ENCODE results near the gene RNF223. TPM values are rescaled to one million over a fixed set of nuclear protein-coding genes. Genes with fewer than 3 reads are reported as not detected.

Gene RNF223
- total and polyA plus RNA-seq, 2 of the 13 experiments (the other 11 are each of a cell fraction or from before 2014, with no cell fraction given), result 0.03 TPM; not detected in 1

GRCh38 chr1:1115786-1116700, 41.9 kb upstream of the RNF223 start, which contains the start of gene C1orf159 (continued):
- no peak for TF ChIP-seq ZNF10 (CRISPR knock-in tag; IDR thresholded peaks at IDR 0.05; ENCODE audit: borderline replicate concordance, low read depth)
- peak; percentile 77 for TF ChIP-seq MNT (IDR thresholded peaks at IDR 0.05)
- TF ChIP-seq HCFC1 (IDR thresholded peaks at IDR 0.05; ENCODE audit: low read depth, low read length), result peak; percentile 97
- TF ChIP-seq ZFY (CRISPR knock-in tag; IDR thresholded peaks at IDR 0.05), result peak; percentile 61
- TF ChIP-seq, protein P1, sequence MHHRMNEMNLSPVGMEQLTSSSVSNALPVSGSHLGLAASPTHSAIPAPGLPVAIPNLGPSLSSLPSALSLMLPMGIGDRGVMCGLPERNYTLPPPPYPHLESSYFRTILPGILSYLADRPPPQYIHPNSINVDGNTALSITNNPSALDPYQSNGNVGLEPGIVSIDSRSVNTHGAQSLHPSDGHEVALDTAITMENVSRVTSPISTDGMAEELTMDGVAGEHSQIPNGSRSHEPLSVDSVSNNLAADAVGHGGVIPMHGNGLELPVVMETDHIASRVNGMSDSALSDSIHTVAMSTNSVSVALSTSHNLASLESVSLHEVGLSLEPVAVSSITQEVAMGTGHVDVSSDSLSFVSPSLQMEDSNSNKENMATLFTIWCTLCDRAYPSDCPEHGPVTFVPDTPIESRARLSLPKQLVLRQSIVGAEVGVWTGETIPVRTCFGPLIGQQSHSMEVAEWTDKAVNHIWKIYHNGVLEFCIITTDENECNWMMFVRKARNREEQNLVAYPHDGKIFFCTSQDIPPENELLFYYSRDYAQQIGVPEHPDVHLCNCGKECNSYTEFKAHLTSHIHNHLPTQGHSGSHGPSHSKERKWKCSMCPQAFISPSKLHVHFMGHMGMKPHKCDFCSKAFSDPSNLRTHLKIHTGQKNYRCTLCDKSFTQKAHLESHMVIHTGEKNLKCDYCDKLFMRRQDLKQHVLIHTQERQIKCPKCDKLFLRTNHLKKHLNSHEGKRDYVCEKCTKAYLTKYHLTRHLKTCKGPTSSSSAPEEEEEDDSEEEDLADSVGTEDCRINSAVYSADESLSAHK (CRISPR knock-in tag; IDR thresholded peaks at IDR 0.05; ENCODE audit: borderline replicate concordance), result no peak
- peak; percentile 98 for TF ChIP-seq HDAC1 (CRISPR knock-in tag; IDR thresholded peaks at IDR 0.05)
- no peak for TF ChIP-seq ZNF614 (CRISPR knock-in tag; IDR thresholded peaks at IDR 0.05; ENCODE audit: borderline replicate concordance)
- TF ChIP-seq, protein P2, sequence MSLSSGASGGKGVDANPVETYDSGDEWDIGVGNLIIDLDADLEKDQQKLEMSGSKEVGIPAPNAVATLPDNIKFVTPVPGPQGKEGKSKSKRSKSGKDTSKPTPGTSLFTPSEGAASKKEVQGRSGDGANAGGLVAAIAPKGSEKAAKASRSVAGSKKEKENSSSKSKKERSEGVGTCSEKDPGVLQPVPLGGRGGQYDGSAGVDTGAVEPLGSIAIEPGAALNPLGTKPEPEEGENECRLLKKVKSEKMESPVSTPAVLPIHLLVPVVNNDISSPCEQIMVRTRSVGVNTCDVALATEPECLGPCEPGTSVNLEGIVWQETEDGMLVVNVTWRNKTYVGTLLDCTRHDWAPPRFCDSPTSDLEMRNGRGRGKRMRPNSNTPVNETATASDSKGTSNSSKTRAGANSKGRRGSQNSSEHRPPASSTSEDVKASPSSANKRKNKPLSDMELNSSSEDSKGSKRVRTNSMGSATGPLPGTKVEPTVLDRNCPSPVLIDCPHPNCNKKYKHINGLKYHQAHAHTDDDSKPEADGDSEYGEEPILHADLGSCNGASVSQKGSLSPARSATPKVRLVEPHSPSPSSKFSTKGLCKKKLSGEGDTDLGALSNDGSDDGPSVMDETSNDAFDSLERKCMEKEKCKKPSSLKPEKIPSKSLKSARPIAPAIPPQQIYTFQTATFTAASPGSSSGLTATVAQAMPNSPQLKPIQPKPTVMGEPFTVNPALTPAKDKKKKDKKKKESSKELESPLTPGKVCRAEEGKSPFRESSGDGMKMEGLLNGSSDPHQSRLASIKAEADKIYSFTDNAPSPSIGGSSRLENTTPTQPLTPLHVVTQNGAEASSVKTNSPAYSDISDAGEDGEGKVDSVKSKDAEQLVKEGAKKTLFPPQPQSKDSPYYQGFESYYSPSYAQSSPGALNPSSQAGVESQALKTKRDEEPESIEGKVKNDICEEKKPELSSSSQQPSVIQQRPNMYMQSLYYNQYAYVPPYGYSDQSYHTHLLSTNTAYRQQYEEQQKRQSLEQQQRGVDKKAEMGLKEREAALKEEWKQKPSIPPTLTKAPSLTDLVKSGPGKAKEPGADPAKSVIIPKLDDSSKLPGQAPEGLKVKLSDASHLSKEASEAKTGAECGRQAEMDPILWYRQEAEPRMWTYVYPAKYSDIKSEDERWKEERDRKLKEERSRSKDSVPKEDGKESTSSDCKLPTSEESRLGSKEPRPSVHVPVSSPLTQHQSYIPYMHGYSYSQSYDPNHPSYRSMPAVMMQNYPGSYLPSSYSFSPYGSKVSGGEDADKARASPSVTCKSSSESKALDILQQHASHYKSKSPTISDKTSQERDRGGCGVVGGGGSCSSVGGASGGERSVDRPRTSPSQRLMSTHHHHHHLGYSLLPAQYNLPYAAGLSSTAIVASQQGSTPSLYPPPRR (CRISPR knock-in tag; IDR thresholded peaks at IDR 0.05; ENCODE audit: borderline replicate concordance), result no peak
- TF ChIP-seq ZNF180 (CRISPR knock-in tag; IDR thresholded peaks at IDR 0.05; ENCODE audit: borderline replicate concordance, low read depth), result peak; percentile 63; the same call in 1 of the 2 replicates
- peak; percentile 88; the same call in 1 of the 2 replicates for TF ChIP-seq ZNF124 (CRISPR knock-in tag; IDR thresholded peaks at IDR 0.05)
- TF ChIP-seq, protein P3, sequence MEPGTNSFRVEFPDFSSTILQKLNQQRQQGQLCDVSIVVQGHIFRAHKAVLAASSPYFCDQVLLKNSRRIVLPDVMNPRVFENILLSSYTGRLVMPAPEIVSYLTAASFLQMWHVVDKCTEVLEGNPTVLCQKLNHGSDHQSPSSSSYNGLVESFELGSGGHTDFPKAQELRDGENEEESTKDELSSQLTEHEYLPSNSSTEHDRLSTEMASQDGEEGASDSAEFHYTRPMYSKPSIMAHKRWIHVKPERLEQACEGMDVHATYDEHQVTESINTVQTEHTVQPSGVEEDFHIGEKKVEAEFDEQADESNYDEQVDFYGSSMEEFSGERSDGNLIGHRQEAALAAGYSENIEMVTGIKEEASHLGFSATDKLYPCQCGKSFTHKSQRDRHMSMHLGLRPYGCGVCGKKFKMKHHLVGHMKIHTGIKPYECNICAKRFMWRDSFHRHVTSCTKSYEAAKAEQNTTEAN (CRISPR knock-in tag; conservative IDR thresholded peaks at IDR 0.05), result no peak
- no peak for TF ChIP-seq ZNF569 (CRISPR knock-in tag; IDR thresholded peaks at IDR 0.05; ENCODE audit: borderline replicate concordance)
- no peak for TF ChIP-seq ZNF33B (CRISPR knock-in tag; IDR thresholded peaks at IDR 0.05)
- TF ChIP-seq FOXP4 (CRISPR knock-in tag; IDR thresholded peaks at IDR 0.05), result no peak; the same call in 1 of the 2 replicates
- TF ChIP-seq ZNF777 (CRISPR knock-in tag; IDR thresholded peaks at IDR 0.05), result no peak; the same call in 1 of the 2 replicates

All from HepG2 (cell line).